ENCODE measurements around the gene RABGAP1L.

GRCh38 chr1:174671826-174672225, 512.5 kb downstream of the RABGAP1L start:
- TF ChIP-seq CTCF (IDR thresholded peaks at IDR 0.05) (no peak), EP300 (IDR thresholded peaks at IDR 0.05) (no peak), POLR2A (IDR thresholded peaks at IDR 0.05) (no peak)
